Dermis microvascular lymphatic vessel endothelial cell (primary cell): Measurements from ENCODE around the gene HERPUD2. TPM values are rescaled to one million over a fixed set of nuclear protein-coding genes. Genes with fewer than 3 reads are reported as not detected.
"Not testable (repeated sequence)": the region's sequence is repeated elsewhere in the genome, so short reads cannot be mapped to it uniquely, and the experiment has no call there.

Experiments
- DNase-seq, 2 donors: peaks; one replicate each; pipeline versions ENCODE4 v3.0.0 to v3.0.0-alpha.2; 2010; ENCODE audit warnings: low read depth in 2 of 2
- total RNA-seq: library from RNA; depleted of rRNA; stranded (reverse); fragments of >200 nt; gene quantifications from 2 replicates; pipeline ENCODE4 v1.2.1, GENCODE V29; 2014

HERPUD2 gene
- total RNA-seq, 1 donor from 2014 or later: 21.7 TPM

GRCh38 chr7:35680403-35681013 lies 14.4 kb downstream of the HERPUD2 start:
- DNase-seq: no peak

GRCh38 chr7:35677582-35678356 lies 17.2 kb downstream of the HERPUD2 start:
- DNase-seq: no peak

- no peak for DNase-seq
These were observed 18.7 kb downstream of the HERPUD2 start for GRCh38 chr7:35676211-35676610.

GRCh38 chr7:35670856-35671569 lies 23.9 kb downstream of the HERPUD2 start:
- DNase-seq: no peak

GRCh38 chr7:35660411-35660810 lies 34.5 kb downstream of the HERPUD2 start:
- not testable (repeated sequence) for DNase-seq

- no peak for DNase-seq
These were observed 36.2 kb downstream of the HERPUD2 start for GRCh38 chr7:35658606-35659201.

GRCh38 chr7:35657125-35657524 lies 37.8 kb downstream of the HERPUD2 start:
- DNase-seq: no peak

GRCh38 chr7:35654558-35654957 lies 40.4 kb downstream of the HERPUD2 start:
- not testable (repeated sequence) for DNase-seq

- DNase-seq: no peak
These were observed 42.8 kb downstream of the HERPUD2 start for GRCh38 chr7:35652124-35652523.

- DNase-seq: no peak
These were observed 44.2 kb downstream of the HERPUD2 start for GRCh38 chr7:35650751-35651150.

- no peak for DNase-seq
These were observed 45.2 kb downstream of the HERPUD2 start for GRCh38 chr7:35649711-35650110.

GRCh38 chr7:35648367-35648766 lies 46.6 kb downstream of the HERPUD2 start:
- DNase-seq: no peak

GRCh38 chr7:35647171-35647574 lies 47.8 kb downstream of the HERPUD2 start:
- no peak for DNase-seq

- DNase-seq: peak in 1 of 2 donors; percentile 44
These were observed 48.5 kb downstream of the HERPUD2 start for GRCh38 chr7:35646289-35647023.

GRCh38 chr7:35645691-35646090 lies 49.2 kb downstream of the HERPUD2 start:
- DNase-seq: no peak

GRCh38 chr7:35630024-35630972 lies 64.6 kb downstream of the HERPUD2 start:
- peak in 1 of 2 donors; percentile 20 for DNase-seq

GRCh38 chr7:35624299-35625186 lies 70.4 kb downstream of the HERPUD2 start:
- peak in 1 of 2 donors; percentile 42 for DNase-seq

- no peak for DNase-seq
These were observed 71.6 kb downstream of the HERPUD2 start for GRCh38 chr7:35623381-35623780.

GRCh38 chr7:35619863-35620262 lies 75.1 kb downstream of the HERPUD2 start:
- DNase-seq: no peak
